ENCODE measurements around the gene GRIN3A.

DNA sequence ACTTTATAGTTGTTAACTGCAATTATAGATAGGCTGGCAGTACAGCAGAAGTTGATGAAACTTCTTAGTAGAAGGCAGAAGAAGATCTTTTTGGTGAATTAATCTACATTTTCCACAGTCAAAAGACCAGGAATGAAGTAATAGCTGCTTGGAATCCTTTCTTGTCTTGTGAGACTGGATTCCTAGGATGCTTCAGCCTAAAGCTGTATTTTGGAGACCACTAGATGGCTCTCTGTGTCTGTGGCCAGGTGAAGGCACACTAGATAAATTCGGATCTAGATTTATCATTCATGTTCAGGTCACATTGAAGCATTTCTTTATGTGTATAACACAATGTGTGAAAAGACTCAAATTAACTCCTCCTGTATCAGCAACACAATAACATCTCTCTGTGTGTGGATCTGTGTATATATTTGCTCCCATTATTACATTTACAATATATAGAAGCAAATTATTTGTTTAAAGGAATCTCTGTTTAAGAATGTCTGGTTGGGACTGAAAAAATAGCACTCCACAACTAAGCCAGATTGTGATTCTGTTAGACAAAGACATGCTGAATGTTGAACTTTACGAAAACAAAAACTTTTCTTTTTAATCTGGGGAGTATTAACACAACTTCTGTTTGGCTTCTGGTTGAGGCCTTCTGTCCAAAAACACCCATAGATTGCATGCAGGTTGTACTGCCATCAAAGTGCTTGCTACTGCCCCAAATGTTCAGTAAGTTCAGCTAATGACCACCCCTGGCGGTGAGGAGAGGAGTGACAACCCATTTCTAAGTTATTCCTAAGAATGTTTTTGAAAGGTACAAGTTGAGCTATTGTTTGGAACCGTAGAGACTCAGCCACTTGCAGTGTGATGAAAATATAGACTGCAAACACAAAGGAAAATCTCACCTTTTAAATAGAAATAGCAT is 10.6 kb downstream of the GRIN3A start:
- TF ChIP-seq MXD4 (CRISPR knock-in tag; IDR thresholded peaks at IDR 0.05; ENCODE audit: borderline replicate concordance), result no peak
- TF ChIP-seq, protein P1, sequence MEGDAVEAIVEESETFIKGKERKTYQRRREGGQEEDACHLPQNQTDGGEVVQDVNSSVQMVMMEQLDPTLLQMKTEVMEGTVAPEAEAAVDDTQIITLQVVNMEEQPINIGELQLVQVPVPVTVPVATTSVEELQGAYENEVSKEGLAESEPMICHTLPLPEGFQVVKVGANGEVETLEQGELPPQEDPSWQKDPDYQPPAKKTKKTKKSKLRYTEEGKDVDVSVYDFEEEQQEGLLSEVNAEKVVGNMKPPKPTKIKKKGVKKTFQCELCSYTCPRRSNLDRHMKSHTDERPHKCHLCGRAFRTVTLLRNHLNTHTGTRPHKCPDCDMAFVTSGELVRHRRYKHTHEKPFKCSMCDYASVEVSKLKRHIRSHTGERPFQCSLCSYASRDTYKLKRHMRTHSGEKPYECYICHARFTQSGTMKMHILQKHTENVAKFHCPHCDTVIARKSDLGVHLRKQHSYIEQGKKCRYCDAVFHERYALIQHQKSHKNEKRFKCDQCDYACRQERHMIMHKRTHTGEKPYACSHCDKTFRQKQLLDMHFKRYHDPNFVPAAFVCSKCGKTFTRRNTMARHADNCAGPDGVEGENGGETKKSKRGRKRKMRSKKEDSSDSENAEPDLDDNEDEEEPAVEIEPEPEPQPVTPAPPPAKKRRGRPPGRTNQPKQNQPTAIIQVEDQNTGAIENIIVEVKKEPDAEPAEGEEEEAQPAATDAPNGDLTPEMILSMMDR (IDR thresholded peaks at IDR 0.05), result peak; percentile 57; the same call in 1 of the 2 replicates
- no peak for TF ChIP-seq IRF2 (CRISPR knock-in tag; IDR thresholded peaks at IDR 0.05; ENCODE audit: borderline replicate concordance, low read depth)
- TF ChIP-seq GABPB1 (CRISPR knock-in tag; IDR thresholded peaks at IDR 0.05), result no peak
- TF ChIP-seq NR3C1 (CRISPR knock-in tag; conservative IDR thresholded peaks at IDR 0.05; ENCODE audit: low read depth), result no peak
